Liver (tissue), 9 donors: ENCODE results near the gene NSMF. TPM values are rescaled to one million over a fixed set of nuclear protein-coding genes. Genes with fewer than 3 reads are reported as not detected.

Experiments
- DNase-seq: peaks from one replicate; pipeline ENCODE4 v3.0.0-alpha.2; 2017; ENCODE audit warnings: low spot score
- H3K27ac ChIP-seq, 2 donors: one replicate each; pipeline ENCODE4 v1.7.0; 2013; ENCODE audit warnings: inconsistent platforms in 2 of 2, low read length in 2 of 2, control low read depth in 1 of 2, low read depth in 1 of 2, mild to moderate bottlenecking in 1 of 2
- H3K27me3 ChIP-seq, 4 donors: one replicate each; pipeline versions ENCODE4 v1.6.1 to v1.7.0; 2013; ENCODE audit warnings: low read length in 3 of 4, inconsistent platforms in 1 of 4, mild to moderate bottlenecking in 1 of 4, moderate library complexity in 1 of 4; ENCODE audit not compliant: control insufficient read depth in 4 of 4, insufficient read depth in 4 of 4
- H3K36me3 ChIP-seq, 4 donors: one replicate each; pipeline versions ENCODE4 v1.6.1 to v1.7.0; 2013; ENCODE audit warnings: low read length in 3 of 4, mild to moderate bottlenecking in 3 of 4, low read depth in 1 of 4, moderate library complexity in 1 of 4; ENCODE audit not compliant: control insufficient read depth in 4 of 4, insufficient read depth in 3 of 4
- H3K4me1 ChIP-seq, 4 donors: one replicate each; pipeline versions ENCODE4 v1.6.1 to v1.7.0; 2013; ENCODE audit warnings: low read length in 3 of 4, mild to moderate bottlenecking in 3 of 4, moderate library complexity in 1 of 4; ENCODE audit not compliant: control insufficient read depth in 4 of 4, insufficient read depth in 4 of 4
- H3K4me3 ChIP-seq, 3 donors: one replicate each; pipeline versions ENCODE4 v1.6.1 to v1.7.0; 2013; ENCODE audit warnings: low read length in 3 of 3, control low read depth in 1 of 3, low read depth in 1 of 3, mild to moderate bottlenecking in 1 of 3
- H3K9ac ChIP-seq, 2 donors: one replicate each; pipeline ENCODE4 v1.7.0; 2013; ENCODE audit warnings: low read length in 2 of 2, mild to moderate bottlenecking in 2 of 2, moderate library complexity in 2 of 2, control low read depth in 1 of 2, low read depth in 1 of 2
- H3K9me3 ChIP-seq, 4 donors: one replicate each; pipeline versions ENCODE4 v1.6.1 to v1.7.0; 2013; ENCODE audit warnings: low read length in 3 of 4; ENCODE audit not compliant: control insufficient read depth in 4 of 4
- EGR1 ChIP-seq, 2 donors: IDR thresholded peaks; 2 replicates each; pipeline ENCODE4 v1.6.1; 2016 to 2018; ENCODE audit warnings: antibody characterized with exemption in 2 of 2, low read depth in 2 of 2
- FOXA1 ChIP-seq: IDR thresholded peaks from 2 replicates; pipeline ENCODE4 v1.6.1; 2016; ENCODE audit warnings: antibody characterized with exemption
- GABPA ChIP-seq, 2 donors: IDR thresholded peaks in 1 of 2; conservative IDR thresholded peaks in 1 of 2; 2 replicates each; pipeline ENCODE4 v1.6.1; 2016; ENCODE audit warnings: antibody characterized with exemption in 2 of 2, mild to moderate bottlenecking in 1 of 2, moderate library complexity in 1 of 2
- HNF4A ChIP-seq, 2 donors: conservative IDR thresholded peaks; 2 replicates each; pipeline ENCODE4 v1.6.1; 2016; ENCODE audit warnings: antibody characterized with exemption in 2 of 2, mild to moderate bottlenecking in 2 of 2
- HNF4G ChIP-seq: IDR thresholded peaks from 2 replicates; pipeline ENCODE4 v1.6.1; 2016; ENCODE audit warnings: antibody characterized with exemption
- JUND ChIP-seq, 2 donors: IDR thresholded peaks; 2 replicates each; pipeline ENCODE4 v1.6.1; 2016; ENCODE audit warnings: antibody characterized with exemption in 2 of 2
- NR2F2 ChIP-seq: IDR thresholded peaks from 2 replicates; pipeline ENCODE4 v1.6.1; 2016; ENCODE audit warnings: antibody characterized with exemption
- RAD21 ChIP-seq, 2 donors: IDR thresholded peaks; 2 replicates each; pipeline ENCODE4 v1.6.1; 2016; ENCODE audit warnings: antibody characterized with exemption in 2 of 2, mild to moderate bottlenecking in 2 of 2
- RXRA ChIP-seq, 2 donors: IDR thresholded peaks; 2 replicates each; pipeline ENCODE4 v1.6.1; 2017 to 2018; ENCODE audit warnings: antibody characterized with exemption in 2 of 2, mild to moderate bottlenecking in 1 of 2
- SP1 ChIP-seq: IDR thresholded peaks from 2 replicates; pipeline ENCODE4 v1.6.1; 2018; ENCODE audit warnings: antibody characterized with exemption, mild to moderate bottlenecking
- TAF1 ChIP-seq: conservative IDR thresholded peaks from 2 replicates; pipeline ENCODE4 v1.6.1; 2016; ENCODE audit warnings: antibody characterized with exemption, mild to moderate bottlenecking
- YY1 ChIP-seq: IDR thresholded peaks from 2 replicates; pipeline ENCODE4 v1.6.1; 2016; ENCODE audit warnings: antibody characterized with exemption, mild to moderate bottlenecking
- WGBS: extraction: QIAGEN DNeasy Blood & Tissue Kit; methylation state at CpG from one replicate; pipeline ENCODE4 v1.1.7; 2013; 5-methylcytosine and 5-hydroxymethylcytosine counted together
- polyA plus RNA-seq, 2 donors: library from polyadenylated mRNA; stranded (reverse) in 1 of 2; unstranded in 1 of 2; fragments of 200-250 nt in 1 of 2; fragments of >200 nt in 1 of 2; fragmentation: Nextera tagmentation in 1 of 2; extraction: Ambion mirVana in 1 of 2; gene quantifications; one replicate each; pipeline versions ENCODE4 v1.2.1 to v1.2.3, GENCODE V29; 2013 to 2015
- total RNA-seq, 2 donors: library from RNA; depleted of rRNA; stranded (reverse); fragments of >200 nt; gene quantifications; one replicate each; pipeline ENCODE4 v1.2.3, GENCODE V29; 2014
- TF ChIP-seq, protein P1 (sequence below): IDR thresholded peaks from 2 replicates; pipeline ENCODE4 v1.6.1; 2016; ENCODE audit warnings: antibody characterized with exemption
- TF ChIP-seq, protein P2 (sequence below): IDR thresholded peaks from 2 replicates; pipeline ENCODE4 v1.6.1; 2016; ENCODE audit warnings: antibody characterized with exemption
- TF ChIP-seq, protein P3 (sequence below): IDR thresholded peaks from 2 replicates; pipeline ENCODE4 v1.6.1; 2016; ENCODE audit warnings: antibody characterized with exemption, mild to moderate bottlenecking
- TF ChIP-seq, protein P4 (sequence below): IDR thresholded peaks from 2 replicates; pipeline ENCODE4 v1.6.1; 2016; ENCODE audit warnings: antibody characterized with exemption
- TF ChIP-seq, protein P5 (sequence below): fragments of 150-350 bp; IDR thresholded peaks from 2 replicates; pipeline ENCODE4 v1.5.1; 2017; ENCODE audit warnings: improper control_type of control experiment, low read depth, low read length; ENCODE audit not compliant: missing input control
- donor health status: healthy.
- donor health status: healthy.
- donor health status: healthy.
- donor health status: healthy.
- donor health status: healthy.

Gene NSMF
- total and polyA plus RNA-seq, 4 donors = 1.7 to 13.5 (median 8.7) TPM

DNA sequence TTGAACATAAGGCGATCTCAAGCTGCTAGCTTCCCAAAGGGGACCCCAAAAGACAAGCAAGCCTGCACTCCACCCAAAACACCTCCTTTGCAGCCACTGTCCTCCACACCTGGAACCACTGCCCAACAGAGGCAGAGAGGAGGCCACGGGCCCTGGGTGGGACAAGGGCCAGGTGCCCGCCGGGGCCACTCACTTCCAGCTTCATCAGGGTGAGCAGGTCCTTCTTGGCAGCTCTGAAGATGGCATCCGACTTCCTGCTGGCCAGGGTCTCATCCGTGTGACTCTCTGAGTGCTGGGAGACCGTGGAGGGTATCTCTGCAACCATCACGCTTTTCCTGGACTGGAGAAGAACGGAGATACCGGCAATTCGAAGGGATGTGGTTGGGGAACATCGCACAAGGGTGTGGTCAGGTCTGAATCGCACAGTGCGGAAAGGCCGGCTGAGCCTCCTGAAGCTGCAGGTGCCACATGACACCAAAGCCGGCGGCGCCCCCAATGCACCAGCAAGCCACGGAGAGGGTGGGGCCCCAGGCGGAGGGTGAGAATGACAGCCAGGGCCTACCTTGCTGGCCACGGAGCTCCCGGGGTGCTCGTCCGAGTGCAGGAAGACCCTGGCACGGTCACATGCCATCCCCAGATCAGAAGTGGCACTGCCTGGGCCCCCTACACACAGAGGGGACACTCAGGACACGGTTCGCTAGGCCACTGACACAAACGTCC lies 46.4 kb upstream of the NSMF start:
- TF ChIP-seq, protein P1, sequence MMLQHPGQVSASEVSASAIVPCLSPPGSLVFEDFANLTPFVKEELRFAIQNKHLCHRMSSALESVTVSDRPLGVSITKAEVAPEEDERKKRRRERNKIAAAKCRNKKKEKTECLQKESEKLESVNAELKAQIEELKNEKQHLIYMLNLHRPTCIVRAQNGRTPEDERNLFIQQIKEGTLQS = no peak
- no peak for TF ChIP-seq RXRA (IDR thresholded peaks at IDR 0.05)
- TF ChIP-seq YY1 = no peak
- TF ChIP-seq GABPA (IDR thresholded peaks at IDR 0.05 in 1 of 2, conservative IDR thresholded peaks at IDR 0.05 in 1 of 2) = no peak
- no peak for TF ChIP-seq TAF1
- TF ChIP-seq SP1 = no peak
- Histone ChIP-seq H3K36me3 (peaks cover 0 to 16% (median 2%) of the 10 kb centered on the region in 4 donors), H3K9ac (no peak overlapping the region), H3K27ac (no peak overlapping the region), H3K27me3 (no peaks in the 10 kb centered on the region), H3K4me3 (no peak overlapping the region), H3K9me3 (no peaks in the 10 kb centered on the region), H3K4me1 (no peaks in the 10 kb centered on the region)
- no peak for DNase-seq
- WGBS = 95% methylated on average over 28 of the region's 28 CpGs

DNA sequence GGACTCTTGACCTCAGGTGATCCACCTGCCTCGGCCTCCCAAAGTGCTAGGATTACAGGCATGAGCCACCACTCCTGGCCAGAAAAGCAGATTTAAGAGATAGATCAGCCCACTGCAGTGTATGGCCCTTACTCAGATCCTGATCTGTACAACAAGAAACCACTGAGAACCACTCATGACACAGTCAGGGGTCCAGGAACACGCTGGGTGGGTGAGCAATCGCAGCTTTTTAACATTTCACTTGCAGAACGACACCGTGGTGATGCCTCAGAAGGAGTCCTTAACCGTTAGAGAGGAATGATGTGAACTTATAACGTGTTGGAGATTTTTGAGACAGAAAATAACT lies 45.3 kb upstream of the NSMF start:
- WGBS = 94% methylated on average over 7 of the region's 7 CpGs
- Histone ChIP-seq H3K9me3 (no peaks in the 10 kb centered on the region), H3K9ac (no peak overlapping the region), H3K4me3 (no peak overlapping the region), H3K36me3 (peaks cover 0 to 23% (median 2%) of the 10 kb centered on the region in 4 donors), H3K27ac (no peak overlapping the region), H3K27me3 (no peaks in the 10 kb centered on the region), H3K4me1 (no peaks in the 10 kb centered on the region)
- no peak for DNase-seq
- TF ChIP-seq SP1 (no peak), HNF4G (no peak), JUND (IDR thresholded peaks at IDR 0.05) (no peak), HNF4A (conservative IDR thresholded peaks at IDR 0.05) (no peak), EGR1 (IDR thresholded peaks at IDR 0.05; ENCODE audit: low read depth in 2 of 2) (no peak), YY1 (no peak), TAF1 (no peak), NR2F2 (no peak), RXRA (IDR thresholded peaks at IDR 0.05) (no peak), FOXA1 (no peak), RAD21 (IDR thresholded peaks at IDR 0.05) (no peak)
- TF ChIP-seq, protein P2, sequence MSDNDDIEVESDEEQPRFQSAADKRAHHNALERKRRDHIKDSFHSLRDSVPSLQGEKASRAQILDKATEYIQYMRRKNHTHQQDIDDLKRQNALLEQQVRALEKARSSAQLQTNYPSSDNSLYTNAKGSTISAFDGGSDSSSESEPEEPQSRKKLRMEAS = no peak
- TF ChIP-seq, protein P3, sequence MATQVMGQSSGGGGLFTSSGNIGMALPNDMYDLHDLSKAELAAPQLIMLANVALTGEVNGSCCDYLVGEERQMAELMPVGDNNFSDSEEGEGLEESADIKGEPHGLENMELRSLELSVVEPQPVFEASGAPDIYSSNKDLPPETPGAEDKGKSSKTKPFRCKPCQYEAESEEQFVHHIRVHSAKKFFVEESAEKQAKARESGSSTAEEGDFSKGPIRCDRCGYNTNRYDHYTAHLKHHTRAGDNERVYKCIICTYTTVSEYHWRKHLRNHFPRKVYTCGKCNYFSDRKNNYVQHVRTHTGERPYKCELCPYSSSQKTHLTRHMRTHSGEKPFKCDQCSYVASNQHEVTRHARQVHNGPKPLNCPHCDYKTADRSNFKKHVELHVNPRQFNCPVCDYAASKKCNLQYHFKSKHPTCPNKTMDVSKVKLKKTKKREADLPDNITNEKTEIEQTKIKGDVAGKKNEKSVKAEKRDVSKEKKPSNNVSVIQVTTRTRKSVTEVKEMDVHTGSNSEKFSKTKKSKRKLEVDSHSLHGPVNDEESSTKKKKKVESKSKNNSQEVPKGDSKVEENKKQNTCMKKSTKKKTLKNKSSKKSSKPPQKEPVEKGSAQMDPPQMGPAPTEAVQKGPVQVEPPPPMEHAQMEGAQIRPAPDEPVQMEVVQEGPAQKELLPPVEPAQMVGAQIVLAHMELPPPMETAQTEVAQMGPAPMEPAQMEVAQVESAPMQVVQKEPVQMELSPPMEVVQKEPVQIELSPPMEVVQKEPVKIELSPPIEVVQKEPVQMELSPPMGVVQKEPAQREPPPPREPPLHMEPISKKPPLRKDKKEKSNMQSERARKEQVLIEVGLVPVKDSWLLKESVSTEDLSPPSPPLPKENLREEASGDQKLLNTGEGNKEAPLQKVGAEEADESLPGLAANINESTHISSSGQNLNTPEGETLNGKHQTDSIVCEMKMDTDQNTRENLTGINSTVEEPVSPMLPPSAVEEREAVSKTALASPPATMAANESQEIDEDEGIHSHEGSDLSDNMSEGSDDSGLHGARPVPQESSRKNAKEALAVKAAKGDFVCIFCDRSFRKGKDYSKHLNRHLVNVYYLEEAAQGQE = no peak
- TF ChIP-seq, protein P4, sequence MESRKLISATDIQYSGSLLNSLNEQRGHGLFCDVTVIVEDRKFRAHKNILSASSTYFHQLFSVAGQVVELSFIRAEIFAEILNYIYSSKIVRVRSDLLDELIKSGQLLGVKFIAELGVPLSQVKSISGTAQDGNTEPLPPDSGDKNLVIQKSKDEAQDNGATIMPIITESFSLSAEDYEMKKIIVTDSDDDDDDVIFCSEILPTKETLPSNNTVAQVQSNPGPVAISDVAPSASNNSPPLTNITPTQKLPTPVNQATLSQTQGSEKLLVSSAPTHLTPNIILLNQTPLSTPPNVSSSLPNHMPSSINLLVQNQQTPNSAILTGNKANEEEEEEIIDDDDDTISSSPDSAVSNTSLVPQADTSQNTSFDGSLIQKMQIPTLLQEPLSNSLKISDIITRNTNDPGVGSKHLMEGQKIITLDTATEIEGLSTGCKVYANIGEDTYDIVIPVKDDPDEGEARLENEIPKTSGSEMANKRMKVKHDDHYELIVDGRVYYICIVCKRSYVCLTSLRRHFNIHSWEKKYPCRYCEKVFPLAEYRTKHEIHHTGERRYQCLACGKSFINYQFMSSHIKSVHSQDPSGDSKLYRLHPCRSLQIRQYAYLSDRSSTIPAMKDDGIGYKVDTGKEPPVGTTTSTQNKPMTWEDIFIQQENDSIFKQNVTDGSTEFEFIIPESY = no peak
- TF ChIP-seq, protein P1 = no peak
- TF ChIP-seq, protein P5, sequence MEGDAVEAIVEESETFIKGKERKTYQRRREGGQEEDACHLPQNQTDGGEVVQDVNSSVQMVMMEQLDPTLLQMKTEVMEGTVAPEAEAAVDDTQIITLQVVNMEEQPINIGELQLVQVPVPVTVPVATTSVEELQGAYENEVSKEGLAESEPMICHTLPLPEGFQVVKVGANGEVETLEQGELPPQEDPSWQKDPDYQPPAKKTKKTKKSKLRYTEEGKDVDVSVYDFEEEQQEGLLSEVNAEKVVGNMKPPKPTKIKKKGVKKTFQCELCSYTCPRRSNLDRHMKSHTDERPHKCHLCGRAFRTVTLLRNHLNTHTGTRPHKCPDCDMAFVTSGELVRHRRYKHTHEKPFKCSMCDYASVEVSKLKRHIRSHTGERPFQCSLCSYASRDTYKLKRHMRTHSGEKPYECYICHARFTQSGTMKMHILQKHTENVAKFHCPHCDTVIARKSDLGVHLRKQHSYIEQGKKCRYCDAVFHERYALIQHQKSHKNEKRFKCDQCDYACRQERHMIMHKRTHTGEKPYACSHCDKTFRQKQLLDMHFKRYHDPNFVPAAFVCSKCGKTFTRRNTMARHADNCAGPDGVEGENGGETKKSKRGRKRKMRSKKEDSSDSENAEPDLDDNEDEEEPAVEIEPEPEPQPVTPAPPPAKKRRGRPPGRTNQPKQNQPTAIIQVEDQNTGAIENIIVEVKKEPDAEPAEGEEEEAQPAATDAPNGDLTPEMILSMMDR = no peak
